Liver (tissue), 9 donors: ENCODE measurements around the gene SLC18A2. TPM values are rescaled to one million over a fixed set of nuclear protein-coding genes. Genes with fewer than 3 reads are reported as not detected.

Experiments used
- DNase-seq: peaks from one replicate; pipeline ENCODE4 v3.0.0-alpha.2; 2017; ENCODE audit warnings: low spot score
- H3K27ac ChIP-seq, 2 donors: one replicate each; pipeline ENCODE4 v1.7.0; 2013; ENCODE audit warnings: inconsistent platforms in 2 of 2, low read length in 2 of 2, control low read depth in 1 of 2, low read depth in 1 of 2, mild to moderate bottlenecking in 1 of 2
- H3K27me3 ChIP-seq, 4 donors: one replicate each; pipeline versions ENCODE4 v1.6.1 to v1.7.0; 2013; ENCODE audit warnings: low read length in 3 of 4, inconsistent platforms in 1 of 4, mild to moderate bottlenecking in 1 of 4, moderate library complexity in 1 of 4; ENCODE audit not compliant: control insufficient read depth in 4 of 4, insufficient read depth in 4 of 4
- H3K36me3 ChIP-seq, 4 donors: one replicate each; pipeline versions ENCODE4 v1.6.1 to v1.7.0; 2013; ENCODE audit warnings: low read length in 3 of 4, mild to moderate bottlenecking in 3 of 4, low read depth in 1 of 4, moderate library complexity in 1 of 4; ENCODE audit not compliant: control insufficient read depth in 4 of 4, insufficient read depth in 3 of 4
- H3K4me1 ChIP-seq, 4 donors: one replicate each; pipeline versions ENCODE4 v1.6.1 to v1.7.0; 2013; ENCODE audit warnings: low read length in 3 of 4, mild to moderate bottlenecking in 3 of 4, moderate library complexity in 1 of 4; ENCODE audit not compliant: control insufficient read depth in 4 of 4, insufficient read depth in 4 of 4
- H3K4me3 ChIP-seq, 3 donors: one replicate each; pipeline versions ENCODE4 v1.6.1 to v1.7.0; 2013; ENCODE audit warnings: low read length in 3 of 3, control low read depth in 1 of 3, low read depth in 1 of 3, mild to moderate bottlenecking in 1 of 3
- H3K9ac ChIP-seq, 2 donors: one replicate each; pipeline ENCODE4 v1.7.0; 2013; ENCODE audit warnings: low read length in 2 of 2, mild to moderate bottlenecking in 2 of 2, moderate library complexity in 2 of 2, control low read depth in 1 of 2, low read depth in 1 of 2
- H3K9me3 ChIP-seq, 4 donors: one replicate each; pipeline versions ENCODE4 v1.6.1 to v1.7.0; 2013; ENCODE audit warnings: low read length in 3 of 4; ENCODE audit not compliant: control insufficient read depth in 4 of 4
- EGR1 ChIP-seq, 2 donors: IDR thresholded peaks; 2 replicates each; pipeline ENCODE4 v1.6.1; 2016 to 2018; ENCODE audit warnings: antibody characterized with exemption in 2 of 2, low read depth in 2 of 2
- FOXA1 ChIP-seq: IDR thresholded peaks from 2 replicates; pipeline ENCODE4 v1.6.1; 2016; ENCODE audit warnings: antibody characterized with exemption
- GABPA ChIP-seq, 2 donors: IDR thresholded peaks in 1 of 2; conservative IDR thresholded peaks in 1 of 2; 2 replicates each; pipeline ENCODE4 v1.6.1; 2016; ENCODE audit warnings: antibody characterized with exemption in 2 of 2, mild to moderate bottlenecking in 1 of 2, moderate library complexity in 1 of 2
- HNF4A ChIP-seq, 2 donors: conservative IDR thresholded peaks; 2 replicates each; pipeline ENCODE4 v1.6.1; 2016; ENCODE audit warnings: antibody characterized with exemption in 2 of 2, mild to moderate bottlenecking in 2 of 2
- HNF4G ChIP-seq: IDR thresholded peaks from 2 replicates; pipeline ENCODE4 v1.6.1; 2016; ENCODE audit warnings: antibody characterized with exemption
- RAD21 ChIP-seq, 2 donors: IDR thresholded peaks; 2 replicates each; pipeline ENCODE4 v1.6.1; 2016; ENCODE audit warnings: antibody characterized with exemption in 2 of 2, mild to moderate bottlenecking in 2 of 2
- RXRA ChIP-seq, 2 donors: IDR thresholded peaks; 2 replicates each; pipeline ENCODE4 v1.6.1; 2017 to 2018; ENCODE audit warnings: antibody characterized with exemption in 2 of 2, mild to moderate bottlenecking in 1 of 2
- SP1 ChIP-seq: IDR thresholded peaks from 2 replicates; pipeline ENCODE4 v1.6.1; 2018; ENCODE audit warnings: antibody characterized with exemption, mild to moderate bottlenecking
- WGBS: extraction: QIAGEN DNeasy Blood & Tissue Kit; methylation state at CpG from one replicate; pipeline ENCODE4 v1.1.7; 2013; 5-methylcytosine and 5-hydroxymethylcytosine counted together
- polyA plus RNA-seq, 2 donors: library from polyadenylated mRNA; stranded (reverse) in 1 of 2; unstranded in 1 of 2; fragments of 200-250 nt in 1 of 2; fragments of >200 nt in 1 of 2; fragmentation: Nextera tagmentation in 1 of 2; extraction: Ambion mirVana in 1 of 2; gene quantifications; one replicate each; pipeline versions ENCODE4 v1.2.1 to v1.2.3, GENCODE V29; 2013 to 2015
- total RNA-seq, 2 donors: library from RNA; depleted of rRNA; stranded (reverse); fragments of >200 nt; gene quantifications; one replicate each; pipeline ENCODE4 v1.2.3, GENCODE V29; 2014
- TF ChIP-seq, protein P1 (sequence below): fragments of 150-350 bp; IDR thresholded peaks from 2 replicates; pipeline ENCODE4 v1.5.1; 2017; ENCODE audit warnings: improper control_type of control experiment, low read depth, low read length; ENCODE audit not compliant: missing input control
- TF ChIP-seq, protein P2 (sequence below): IDR thresholded peaks from 2 replicates; pipeline ENCODE4 v1.6.1; 2016; ENCODE audit warnings: antibody characterized with exemption
- TF ChIP-seq, protein P3 (sequence below): IDR thresholded peaks from 2 replicates; pipeline ENCODE4 v1.6.1; 2016; ENCODE audit warnings: antibody characterized with exemption
- TF ChIP-seq, protein P4 (sequence below): IDR thresholded peaks from 2 replicates; pipeline ENCODE4 v1.6.1; 2016; ENCODE audit warnings: antibody characterized with exemption
- TF ChIP-seq, protein P5 (sequence below): IDR thresholded peaks from 2 replicates; pipeline ENCODE4 v1.6.1; 2016; ENCODE audit warnings: antibody characterized with exemption, mild to moderate bottlenecking
- donor health status: healthy.
- donor health status: healthy.
- donor health status: healthy.
- donor health status: healthy.
- donor health status: healthy.

SLC18A2 gene
- total and polyA plus RNA-seq, 4 donors: 0.92 to 3.7 (median 1.4) TPM

DNA sequence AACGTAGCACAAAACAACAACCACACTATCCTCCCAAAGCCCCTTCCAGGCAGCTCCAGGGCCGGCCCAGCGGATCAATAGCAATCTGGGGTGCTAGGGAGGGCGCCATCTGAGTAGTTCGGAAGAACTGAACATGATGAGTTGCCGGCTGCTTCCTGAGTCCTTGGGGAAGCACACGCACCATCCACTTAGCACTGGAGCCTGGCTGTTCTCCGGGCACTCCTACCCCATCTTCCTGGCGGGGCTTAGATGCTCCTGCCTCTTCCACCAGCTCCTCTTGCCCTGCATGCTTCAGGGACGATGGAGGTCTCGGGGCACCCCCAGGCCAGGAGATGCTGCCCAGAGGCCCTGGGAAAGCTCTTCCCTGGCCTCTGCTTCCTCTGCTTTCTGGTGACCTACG is 43.7 kb upstream of the SLC18A2 start, which contains the start of gene KCNK18:
Gene KCNK18 (plus strand): TSS at position 301 of the 400 bp plus-strand sequence. CDS start 0 bp downstream, at position 301.
- no peak for TF ChIP-seq FOXA1
- TF ChIP-seq HNF4A (conservative IDR thresholded peaks at IDR 0.05): no peak
- TF ChIP-seq HNF4G: no peak
- no peak for TF ChIP-seq RXRA (IDR thresholded peaks at IDR 0.05)
- TF ChIP-seq, protein P1, sequence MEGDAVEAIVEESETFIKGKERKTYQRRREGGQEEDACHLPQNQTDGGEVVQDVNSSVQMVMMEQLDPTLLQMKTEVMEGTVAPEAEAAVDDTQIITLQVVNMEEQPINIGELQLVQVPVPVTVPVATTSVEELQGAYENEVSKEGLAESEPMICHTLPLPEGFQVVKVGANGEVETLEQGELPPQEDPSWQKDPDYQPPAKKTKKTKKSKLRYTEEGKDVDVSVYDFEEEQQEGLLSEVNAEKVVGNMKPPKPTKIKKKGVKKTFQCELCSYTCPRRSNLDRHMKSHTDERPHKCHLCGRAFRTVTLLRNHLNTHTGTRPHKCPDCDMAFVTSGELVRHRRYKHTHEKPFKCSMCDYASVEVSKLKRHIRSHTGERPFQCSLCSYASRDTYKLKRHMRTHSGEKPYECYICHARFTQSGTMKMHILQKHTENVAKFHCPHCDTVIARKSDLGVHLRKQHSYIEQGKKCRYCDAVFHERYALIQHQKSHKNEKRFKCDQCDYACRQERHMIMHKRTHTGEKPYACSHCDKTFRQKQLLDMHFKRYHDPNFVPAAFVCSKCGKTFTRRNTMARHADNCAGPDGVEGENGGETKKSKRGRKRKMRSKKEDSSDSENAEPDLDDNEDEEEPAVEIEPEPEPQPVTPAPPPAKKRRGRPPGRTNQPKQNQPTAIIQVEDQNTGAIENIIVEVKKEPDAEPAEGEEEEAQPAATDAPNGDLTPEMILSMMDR: no peak
- no peak for TF ChIP-seq SP1
- TF ChIP-seq GABPA (IDR thresholded peaks at IDR 0.05 in 1 of 2, conservative IDR thresholded peaks at IDR 0.05 in 1 of 2): no peak
- no peak for TF ChIP-seq RAD21 (IDR thresholded peaks at IDR 0.05)
- no peak for TF ChIP-seq EGR1 (IDR thresholded peaks at IDR 0.05; ENCODE audit: low read depth in 2 of 2)
- TF ChIP-seq, protein P2, sequence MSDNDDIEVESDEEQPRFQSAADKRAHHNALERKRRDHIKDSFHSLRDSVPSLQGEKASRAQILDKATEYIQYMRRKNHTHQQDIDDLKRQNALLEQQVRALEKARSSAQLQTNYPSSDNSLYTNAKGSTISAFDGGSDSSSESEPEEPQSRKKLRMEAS: no peak
- TF ChIP-seq, protein P3, sequence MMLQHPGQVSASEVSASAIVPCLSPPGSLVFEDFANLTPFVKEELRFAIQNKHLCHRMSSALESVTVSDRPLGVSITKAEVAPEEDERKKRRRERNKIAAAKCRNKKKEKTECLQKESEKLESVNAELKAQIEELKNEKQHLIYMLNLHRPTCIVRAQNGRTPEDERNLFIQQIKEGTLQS: no peak
- TF ChIP-seq, protein P4, sequence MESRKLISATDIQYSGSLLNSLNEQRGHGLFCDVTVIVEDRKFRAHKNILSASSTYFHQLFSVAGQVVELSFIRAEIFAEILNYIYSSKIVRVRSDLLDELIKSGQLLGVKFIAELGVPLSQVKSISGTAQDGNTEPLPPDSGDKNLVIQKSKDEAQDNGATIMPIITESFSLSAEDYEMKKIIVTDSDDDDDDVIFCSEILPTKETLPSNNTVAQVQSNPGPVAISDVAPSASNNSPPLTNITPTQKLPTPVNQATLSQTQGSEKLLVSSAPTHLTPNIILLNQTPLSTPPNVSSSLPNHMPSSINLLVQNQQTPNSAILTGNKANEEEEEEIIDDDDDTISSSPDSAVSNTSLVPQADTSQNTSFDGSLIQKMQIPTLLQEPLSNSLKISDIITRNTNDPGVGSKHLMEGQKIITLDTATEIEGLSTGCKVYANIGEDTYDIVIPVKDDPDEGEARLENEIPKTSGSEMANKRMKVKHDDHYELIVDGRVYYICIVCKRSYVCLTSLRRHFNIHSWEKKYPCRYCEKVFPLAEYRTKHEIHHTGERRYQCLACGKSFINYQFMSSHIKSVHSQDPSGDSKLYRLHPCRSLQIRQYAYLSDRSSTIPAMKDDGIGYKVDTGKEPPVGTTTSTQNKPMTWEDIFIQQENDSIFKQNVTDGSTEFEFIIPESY: no peak
- DNase-seq: no peak
- Histone ChIP-seq H3K4me1 (no peaks in the 10 kb centered on the region), H3K4me3 (no peak within 1 kb of the TSS), H3K36me3 (no peaks in the 10 kb centered on the region), H3K27ac (no peak within 1 kb of the TSS), H3K27me3 (peaks cover 0 to under 1% (median 0%) of the 10 kb centered on the region in 4 donors), H3K9me3 (no peaks in the 10 kb centered on the region), H3K9ac (no peak within 1 kb of the TSS)
- WGBS: 84% methylated on average over 12 of the region's 12 CpGs

DNA sequence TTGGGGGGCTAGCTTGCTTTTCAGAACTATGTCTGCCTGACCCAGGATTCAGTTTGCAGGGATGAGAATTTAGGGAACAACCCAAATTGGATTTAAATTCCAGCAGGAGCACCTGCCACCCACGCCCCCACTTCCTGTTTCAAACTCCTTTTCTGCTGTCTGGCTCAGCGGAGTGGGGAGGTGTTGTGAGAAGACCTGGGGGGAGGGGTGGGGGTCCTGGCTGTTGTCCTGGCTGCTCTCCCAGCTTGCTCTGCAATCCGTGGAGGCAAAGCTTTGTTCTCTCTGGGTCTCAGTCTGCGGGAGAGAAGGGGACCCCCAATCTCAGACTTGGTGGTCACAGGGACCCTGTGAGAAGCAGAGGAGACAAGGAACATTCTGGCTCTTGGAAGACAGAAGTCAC is 42.8 kb upstream of the SLC18A2 start:
- Histone ChIP-seq H3K4me3 (no peak overlapping the region), H3K9ac (no peak overlapping the region), H3K4me1 (no peaks in the 10 kb centered on the region), H3K9me3 (no peaks in the 10 kb centered on the region), H3K27me3 (peaks cover 0 to 2% (median 0%) of the 10 kb centered on the region in 4 donors), H3K27ac (no peak overlapping the region), H3K36me3 (no peaks in the 10 kb centered on the region)
- TF ChIP-seq EGR1 (IDR thresholded peaks at IDR 0.05; ENCODE audit: low read depth in 2 of 2): no peak
- TF ChIP-seq HNF4G: no peak
- no peak for TF ChIP-seq FOXA1
- TF ChIP-seq, protein P4: no peak
- no peak for TF ChIP-seq SP1
- TF ChIP-seq RXRA (IDR thresholded peaks at IDR 0.05): no peak
- TF ChIP-seq, protein P5, sequence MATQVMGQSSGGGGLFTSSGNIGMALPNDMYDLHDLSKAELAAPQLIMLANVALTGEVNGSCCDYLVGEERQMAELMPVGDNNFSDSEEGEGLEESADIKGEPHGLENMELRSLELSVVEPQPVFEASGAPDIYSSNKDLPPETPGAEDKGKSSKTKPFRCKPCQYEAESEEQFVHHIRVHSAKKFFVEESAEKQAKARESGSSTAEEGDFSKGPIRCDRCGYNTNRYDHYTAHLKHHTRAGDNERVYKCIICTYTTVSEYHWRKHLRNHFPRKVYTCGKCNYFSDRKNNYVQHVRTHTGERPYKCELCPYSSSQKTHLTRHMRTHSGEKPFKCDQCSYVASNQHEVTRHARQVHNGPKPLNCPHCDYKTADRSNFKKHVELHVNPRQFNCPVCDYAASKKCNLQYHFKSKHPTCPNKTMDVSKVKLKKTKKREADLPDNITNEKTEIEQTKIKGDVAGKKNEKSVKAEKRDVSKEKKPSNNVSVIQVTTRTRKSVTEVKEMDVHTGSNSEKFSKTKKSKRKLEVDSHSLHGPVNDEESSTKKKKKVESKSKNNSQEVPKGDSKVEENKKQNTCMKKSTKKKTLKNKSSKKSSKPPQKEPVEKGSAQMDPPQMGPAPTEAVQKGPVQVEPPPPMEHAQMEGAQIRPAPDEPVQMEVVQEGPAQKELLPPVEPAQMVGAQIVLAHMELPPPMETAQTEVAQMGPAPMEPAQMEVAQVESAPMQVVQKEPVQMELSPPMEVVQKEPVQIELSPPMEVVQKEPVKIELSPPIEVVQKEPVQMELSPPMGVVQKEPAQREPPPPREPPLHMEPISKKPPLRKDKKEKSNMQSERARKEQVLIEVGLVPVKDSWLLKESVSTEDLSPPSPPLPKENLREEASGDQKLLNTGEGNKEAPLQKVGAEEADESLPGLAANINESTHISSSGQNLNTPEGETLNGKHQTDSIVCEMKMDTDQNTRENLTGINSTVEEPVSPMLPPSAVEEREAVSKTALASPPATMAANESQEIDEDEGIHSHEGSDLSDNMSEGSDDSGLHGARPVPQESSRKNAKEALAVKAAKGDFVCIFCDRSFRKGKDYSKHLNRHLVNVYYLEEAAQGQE: no peak
- DNase-seq: no peak
- 58% methylated on average over 4 of the region's 4 CpGs for WGBS
